ENCODE measurements around the gene SGTB. TPM values are rescaled to one million over a fixed set of nuclear protein-coding genes. Genes with fewer than 3 reads are reported as not detected.

The SGTB gene
- total RNA-seq, 4 donors from 2014 or later = 3.8 to 6.3 (median 5.3) TPM

- WGBS = 71% methylated on average over 2 of the region's 2 CpGs
- no peak for DNase-seq (ENCODE audit: low spot score in 2 of 2)
- Histone ChIP-seq H3K4me3 (no peak overlapping the region), H3K4me1 (no peaks in the 10 kb centered on the region), H3K9me3 (no peaks in the 10 kb centered on the region), H3K27ac (no peak overlapping the region), H3K27me3 (no peaks in the 10 kb centered on the region), H3K36me3 (peaks cover under 1% of the 10 kb centered on the region)
- no peak for TF ChIP-seq POLR2A (IDR thresholded peaks at IDR 0.05)
- TF ChIP-seq POLR2AphosphoS5 (IDR thresholded peaks at IDR 0.05) = no peak
- no peak for TF ChIP-seq EP300 (IDR thresholded peaks at IDR 0.05)
- no peak for TF ChIP-seq CTCF (IDR thresholded peaks at IDR 0.05)
These were observed 17.2 kb downstream of the SGTB start for GRCh38 chr5:65704621-65705239.

DNA sequence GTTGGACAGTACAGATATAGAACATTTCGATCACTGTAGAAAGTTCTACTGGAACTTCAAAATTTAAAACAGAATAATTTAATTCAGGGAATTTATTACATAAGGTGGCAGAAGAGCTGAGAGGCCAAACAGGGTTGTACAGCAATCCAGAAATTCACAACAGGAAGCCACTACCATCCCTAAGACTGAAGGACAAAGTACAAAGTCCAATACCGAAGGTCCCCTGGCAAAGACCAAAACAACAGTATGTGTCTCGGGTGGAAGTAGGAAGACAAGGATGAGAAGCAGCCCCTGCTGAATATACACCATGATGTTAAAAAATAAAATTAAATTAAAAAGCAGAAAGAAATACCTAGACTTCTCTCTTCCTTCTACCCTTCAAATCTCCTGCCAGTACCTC, 19.9 kb downstream of the SGTB start:
- no peaks in the 10 kb centered on the region for H3K4me1 ChIP-seq
- peaks cover 6% of the 10 kb centered on the region for H3K36me3 ChIP-seq
- H3K9me3 ChIP-seq = no peaks in the 10 kb centered on the region
- TF ChIP-seq POLR2AphosphoS5 (IDR thresholded peaks at IDR 0.05) (no peak), EP300 (IDR thresholded peaks at IDR 0.05) (no peak), CTCF (IDR thresholded peaks at IDR 0.05) (no peak), POLR2A (IDR thresholded peaks at IDR 0.05) (no peak)
- H3K27ac ChIP-seq = no peak overlapping the region
- no peaks in the 10 kb centered on the region for H3K27me3 ChIP-seq
- no peak for DNase-seq (ENCODE audit: low spot score in 2 of 2)
- 92% methylated on average over 3 of the region's 3 CpGs for WGBS
- no peak overlapping the region for H3K4me3 ChIP-seq

DNA sequence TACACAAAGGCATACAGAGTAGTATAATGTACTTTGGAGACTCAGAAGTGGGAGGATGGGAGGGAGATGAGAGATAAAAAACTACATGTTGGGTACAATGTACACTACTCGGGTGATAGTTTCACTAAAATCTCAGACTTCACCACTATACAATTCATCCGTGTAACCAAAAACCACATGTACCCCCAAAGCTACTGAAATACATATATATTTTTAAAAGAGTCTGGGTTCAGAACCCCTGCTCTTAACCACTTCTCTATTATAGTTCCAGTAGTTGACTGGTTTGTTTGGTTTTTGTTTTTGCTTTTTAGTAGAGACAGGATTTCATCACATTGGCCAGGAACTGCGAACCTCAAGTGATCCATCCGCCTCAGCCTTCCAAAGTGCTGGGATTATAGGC, 22.6 kb downstream of the SGTB start:
- no peaks in the 10 kb centered on the region for H3K4me1 ChIP-seq
- peaks cover 9% of the 10 kb centered on the region for H3K36me3 ChIP-seq
- no peak overlapping the region for H3K27ac ChIP-seq
- H3K27me3 ChIP-seq = no peaks in the 10 kb centered on the region
- H3K4me3 ChIP-seq = no peak overlapping the region
- DNase-seq (ENCODE audit: low spot score in 2 of 2) = no peak
- no peaks in the 10 kb centered on the region for H3K9me3 ChIP-seq
- whole genome bisulfite sequencing = 90% methylated on average over 4 of the region's 4 CpGs
- no peak for TF ChIP-seq POLR2AphosphoS5 (IDR thresholded peaks at IDR 0.05)

DNA sequence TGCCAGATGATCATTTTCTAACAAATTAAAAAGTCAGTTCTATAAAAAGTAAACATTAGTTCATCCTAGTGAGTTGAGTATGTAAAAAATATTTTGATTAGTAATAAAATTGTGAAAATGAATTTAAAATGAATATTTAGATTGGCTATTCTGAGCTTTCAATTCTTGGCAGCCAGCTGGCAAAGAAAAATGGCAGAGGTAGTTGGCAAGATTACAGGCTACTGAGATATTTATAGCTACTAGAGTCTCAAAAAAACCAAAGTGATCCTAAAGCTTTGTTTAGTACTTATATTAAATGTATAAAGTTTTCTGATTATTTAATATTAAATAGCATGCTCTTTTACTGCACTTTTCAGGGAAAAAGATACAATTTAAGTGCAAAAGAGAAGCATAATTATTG, 25.0 kb downstream of the SGTB start:
- DNase-seq (ENCODE audit: low spot score in 2 of 2) = no peak
- Histone ChIP-seq H3K27me3 (no peaks in the 10 kb centered on the region), H3K9me3 (no peaks in the 10 kb centered on the region), H3K36me3 (peaks cover 12% of the 10 kb centered on the region), H3K4me1 (no peaks in the 10 kb centered on the region), H3K4me3 (no peak overlapping the region), H3K27ac (no peak overlapping the region)
- TF ChIP-seq CTCF (IDR thresholded peaks at IDR 0.05) = no peak
- TF ChIP-seq POLR2AphosphoS5 (IDR thresholded peaks at IDR 0.05) = no peak
- TF ChIP-seq POLR2A (IDR thresholded peaks at IDR 0.05) = no peak
- no peak for TF ChIP-seq EP300 (IDR thresholded peaks at IDR 0.05)

GRCh38 chr5:65695896-65696295, 26.0 kb downstream of the SGTB start:
- no peak for TF ChIP-seq EP300 (IDR thresholded peaks at IDR 0.05)
- no peak for TF ChIP-seq POLR2AphosphoS5 (IDR thresholded peaks at IDR 0.05)

DNA sequence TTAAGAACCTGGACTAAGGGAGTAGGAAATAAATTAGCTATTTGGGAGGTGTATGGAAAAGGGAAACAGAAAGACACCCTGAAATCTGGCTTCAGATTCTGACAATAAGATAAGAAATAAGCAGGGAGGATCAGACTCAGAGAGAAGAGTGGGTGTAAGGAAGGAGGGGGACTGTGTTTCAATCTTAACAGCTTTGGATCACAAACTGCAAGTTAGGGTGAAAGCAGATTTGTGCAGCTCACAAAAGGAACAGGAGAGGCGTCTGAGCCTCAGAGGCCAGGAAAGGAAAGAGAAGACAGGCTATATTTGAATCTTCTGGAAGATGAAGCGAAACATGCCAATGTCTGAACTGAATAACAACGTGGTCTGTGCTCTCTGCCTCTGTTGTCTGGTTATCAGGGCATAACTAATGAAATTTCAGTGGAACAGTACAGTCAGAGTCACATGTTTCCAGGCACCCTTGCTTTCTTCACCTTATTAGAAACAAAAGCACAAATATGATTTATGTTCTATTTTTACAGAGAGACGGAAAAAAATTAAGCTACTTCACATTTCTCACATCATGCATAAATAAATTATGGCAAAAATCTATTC, 26.6 kb downstream of the SGTB start:
- Histone ChIP-seq H3K36me3 (peaks cover 18% of the 10 kb centered on the region), H3K27me3 (no peaks in the 10 kb centered on the region), H3K27ac (no peak overlapping the region), H3K4me3 (no peak overlapping the region), H3K9me3 (no peaks in the 10 kb centered on the region), H3K4me1 (no peaks in the 10 kb centered on the region)
- no peak for DNase-seq (ENCODE audit: low spot score in 2 of 2)
- WGBS = 81% methylated on average over 4 of the region's 4 CpGs
- TF ChIP-seq CTCF (IDR thresholded peaks at IDR 0.05) = no peak
- no peak for TF ChIP-seq POLR2A (IDR thresholded peaks at IDR 0.05)
- no peak for TF ChIP-seq POLR2AphosphoS5 (IDR thresholded peaks at IDR 0.05)
- TF ChIP-seq EP300 (IDR thresholded peaks at IDR 0.05) = no peak

More at GRCh38 chr5:65695896-65696295, 26.0 kb downstream of the SGTB start:
- no peaks in the 10 kb centered on the region for H3K9me3 ChIP-seq
- H3K27me3 ChIP-seq = no peaks in the 10 kb centered on the region
- WGBS = 93% methylated on average over 4 of the region's 4 CpGs
- DNase-seq (ENCODE audit: low spot score in 2 of 2) = no peak
- peaks cover 18% of the 10 kb centered on the region for H3K36me3 ChIP-seq
- H3K4me1 ChIP-seq = no peaks in the 10 kb centered on the region
- H3K27ac ChIP-seq = no peak overlapping the region
- no peak overlapping the region for H3K4me3 ChIP-seq

All from suprapubic skin (tissue), 4 donors.